Activated T-helper 2 cell treated with anti-CD3 and anti-CD28 coated beads, Interferon-gamma antibody, Interleukin-2, Interleukin-4, amounts not matched to agents 10 μg/mL and 5 μg/mL and 100 μg/mL, durations not matched to agents 14 hours and 24 hours and 36 hours (primary cell): ENCODE measurements around the gene DIRAS3. TPM values are rescaled to one million over a fixed set of nuclear protein-coding genes. Genes with fewer than 3 reads are reported as not detected.
"Not testable (repeated sequence)": the region's sequence is repeated elsewhere in the genome, so short reads cannot be mapped to it uniquely, and the experiment has no call there.

Experiments used
- DNase-seq: peaks from one replicate; pipeline ENCODE4 v3.0.0; 2021; ENCODE audit warnings: low spot score
- H3K27ac Mint-ChIP-seq: one replicate; pipeline ENCODE4 v1.8.0; 2021; ENCODE audit warnings: mixed read lengths
- H3K27me3 Mint-ChIP-seq: one replicate; pipeline ENCODE4 v1.8.0; 2021; ENCODE audit warnings: low read depth, mixed read lengths
- H3K36me3 Mint-ChIP-seq: one replicate; pipeline ENCODE4 v1.8.0; 2021; ENCODE audit warnings: low read depth, mixed read lengths
- H3K4me1 Mint-ChIP-seq: one replicate; pipeline ENCODE4 v1.8.0; 2021; ENCODE audit warnings: low read depth, mixed read lengths
- H3K4me3 Mint-ChIP-seq: one replicate; pipeline ENCODE4 v1.8.0; 2021; ENCODE audit warnings: low read depth, mild to moderate bottlenecking, moderate library complexity, mixed read lengths
- H3K9me3 Mint-ChIP-seq: one replicate; pipeline ENCODE4 v1.8.0; 2021; ENCODE audit warnings: mixed read lengths
- intact Hi-C: fragments of 100-400 bp; cut with micrococcal nuclease; formaldehyde crosslinking; loops from one replicate; pipeline ENCODE4 v1.15.1; 2023
- total RNA-seq: library from RNA; stranded (reverse); gene quantifications from 2 replicates; pipeline ENCODE4 v1.2.3, GENCODE V29; 2022

DIRAS3 gene
- total RNA-seq, 1 donor from 2014 or later = 0.21 TPM

DNA sequence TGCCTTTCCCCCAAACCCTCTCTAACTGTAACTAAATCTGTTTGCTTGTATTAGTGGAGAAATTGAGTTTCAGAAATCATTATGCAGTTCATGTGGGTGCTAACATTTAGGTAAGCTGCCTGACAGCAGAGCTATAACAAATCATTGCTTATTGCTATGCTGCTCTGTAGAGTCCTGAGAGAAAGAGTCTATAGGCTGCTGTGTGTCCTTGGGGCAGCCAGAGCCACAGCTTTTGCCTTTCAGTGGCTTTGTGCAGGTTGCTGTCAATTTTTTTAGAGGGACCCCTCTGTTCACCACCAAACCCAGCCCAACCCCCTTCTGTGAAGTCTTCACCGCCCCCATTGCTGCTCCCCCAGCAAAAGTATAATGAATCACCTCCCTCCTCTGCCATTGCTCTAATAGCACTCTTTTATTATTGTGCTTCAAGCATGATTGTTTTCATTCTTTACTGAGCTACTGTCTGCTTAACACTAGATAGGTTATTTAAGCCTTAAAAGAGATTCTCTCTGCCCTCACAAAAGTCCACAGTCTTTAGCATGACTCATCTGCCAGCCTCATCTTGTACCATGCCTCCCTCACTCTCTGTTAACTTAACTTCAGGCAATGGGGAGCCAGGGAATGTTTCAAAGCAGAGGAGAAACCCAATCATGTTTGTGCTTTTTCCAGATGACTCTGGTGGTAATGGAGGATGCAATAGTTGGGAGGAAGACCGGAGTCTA lies 38.6 kb downstream of the DIRAS3 start:
- no peak for DNase-seq
- no peak overlapping the region for H3K4me3 Mint-ChIP-seq
- H3K27ac Mint-ChIP-seq = no peak overlapping the region
- H3K4me1 Mint-ChIP-seq = no peaks in the 10 kb centered on the region
- H3K27me3 Mint-ChIP-seq = no peaks in the 10 kb centered on the region
- intact Hi-C loops = loop anchor here (5.0 kb wide), 1 partner anchor 160 kb away; no protein-coding TSS in a partner anchor
- no peaks in the 10 kb centered on the region for H3K36me3 Mint-ChIP-seq
- no peaks in the 10 kb centered on the region for H3K9me3 Mint-ChIP-seq

DNA sequence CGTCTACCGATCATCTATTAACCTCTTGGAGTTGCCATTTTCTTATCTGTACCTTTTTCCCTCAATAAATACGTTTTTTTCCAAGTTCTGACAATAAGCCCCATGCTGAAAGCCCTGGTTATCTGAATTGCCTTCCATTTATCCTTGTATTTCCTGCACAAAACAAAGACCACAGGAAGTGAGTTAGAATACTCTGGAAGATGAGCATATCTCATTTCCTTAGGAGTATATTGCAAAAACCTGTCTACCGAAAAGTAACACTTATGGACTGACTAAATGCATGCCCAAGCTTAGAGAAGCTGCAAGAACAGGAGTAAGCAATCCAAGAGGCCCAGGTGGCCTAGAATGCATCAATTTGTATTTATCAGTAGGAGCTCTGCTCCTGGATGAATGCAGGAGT lies 39.9 kb downstream of the DIRAS3 start:
- no peak overlapping the region for H3K27ac Mint-ChIP-seq
- H3K4me3 Mint-ChIP-seq = no peak overlapping the region
- intact Hi-C loops = loop anchor here (5.0 kb wide), 1 partner anchor 158 kb away; no protein-coding TSS in a partner anchor
- no peaks in the 10 kb centered on the region for H3K9me3 Mint-ChIP-seq
- DNase-seq = no peak
- H3K4me1 Mint-ChIP-seq = no peaks in the 10 kb centered on the region
- no peaks in the 10 kb centered on the region for H3K36me3 Mint-ChIP-seq
- no peaks in the 10 kb centered on the region for H3K27me3 Mint-ChIP-seq

DNA sequence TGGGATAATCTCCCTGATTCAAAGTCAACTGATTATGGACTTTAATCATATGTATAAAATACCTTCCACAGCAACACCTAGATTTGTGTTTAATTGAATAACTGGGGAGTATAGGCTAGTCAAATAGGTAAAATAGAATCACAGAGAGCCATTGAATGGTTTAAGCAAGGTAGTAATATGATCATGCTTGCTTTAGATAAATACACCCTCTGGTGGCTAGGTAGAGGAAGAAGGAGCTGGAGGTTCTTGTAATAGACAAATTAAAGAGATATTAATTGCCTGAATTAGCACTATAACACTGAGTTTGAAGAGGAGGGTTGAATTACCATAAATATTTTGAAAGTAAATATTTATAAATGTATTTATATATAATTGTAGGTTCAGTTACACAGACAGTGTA lies 40.3 kb downstream of the DIRAS3 start:
- no peaks in the 10 kb centered on the region for H3K36me3 Mint-ChIP-seq
- H3K9me3 Mint-ChIP-seq = no peaks in the 10 kb centered on the region
- intact Hi-C loops = loop anchor here (5.0 kb wide), 1 partner anchor 158 kb away; no protein-coding TSS in a partner anchor
- H3K27me3 Mint-ChIP-seq = no peaks in the 10 kb centered on the region
- no peak overlapping the region for H3K27ac Mint-ChIP-seq
- no peak for DNase-seq
- H3K4me3 Mint-ChIP-seq = no peak overlapping the region
- H3K4me1 Mint-ChIP-seq = no peaks in the 10 kb centered on the region

DNA sequence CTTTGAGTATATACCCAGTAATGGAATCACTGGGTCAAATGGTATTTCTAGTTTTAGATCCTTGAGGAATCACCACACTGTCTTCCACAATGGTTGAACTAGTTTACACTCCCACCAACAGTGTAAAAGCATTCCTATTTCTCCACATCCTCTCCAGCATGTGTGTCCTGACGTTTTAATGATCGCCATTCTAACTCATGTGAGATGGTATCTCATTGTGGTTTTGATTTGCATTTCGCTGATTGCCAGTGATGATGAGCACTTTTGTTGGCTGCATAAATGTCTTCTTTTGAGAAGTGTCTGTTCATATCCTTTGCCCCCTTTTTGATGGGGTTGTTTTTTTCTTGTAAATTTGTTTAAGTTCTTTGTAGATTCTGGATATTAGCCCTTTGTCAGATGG lies 46.8 kb downstream of the DIRAS3 start:
- H3K4me3 Mint-ChIP-seq, DNase-seq, H3K27ac Mint-ChIP-seq, intact Hi-C loops, H3K36me3 Mint-ChIP-seq, H3K4me1 Mint-ChIP-seq, H3K27me3 Mint-ChIP-seq: not testable (repeated sequence)
- H3K9me3 Mint-ChIP-seq = peaks cover 18% of the 10 kb centered on the region

DNA sequence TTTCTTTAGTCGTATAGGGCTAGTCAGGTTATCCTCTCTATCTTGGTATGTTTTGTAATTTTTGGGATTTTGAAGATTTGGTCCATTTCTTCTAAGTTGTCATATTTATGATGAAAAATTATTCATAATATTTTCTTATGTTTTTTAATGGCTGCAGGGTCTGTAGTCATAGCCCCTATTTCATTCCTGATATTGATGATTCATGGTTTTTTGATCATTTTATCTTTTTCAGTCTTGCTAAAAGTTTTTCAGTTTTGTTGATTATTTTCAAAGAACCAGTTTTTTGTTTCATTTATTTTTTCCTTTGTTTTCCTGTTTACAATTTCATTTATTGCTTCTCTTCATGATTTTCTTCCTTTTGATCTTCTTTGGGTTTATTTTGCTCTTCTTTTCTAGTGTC lies 50.2 kb downstream of the DIRAS3 start:
- Mint-ChIP-seq H3K9me3 (peaks cover 18% of the 10 kb centered on the region), H3K4me3 (no peak overlapping the region), H3K4me1 (no peaks in the 10 kb centered on the region), H3K27ac (no peak overlapping the region), H3K27me3 (no peaks in the 10 kb centered on the region), H3K36me3 (no peaks in the 10 kb centered on the region)
- intact Hi-C loops = no loop called here
- DNase-seq = no peak

- Mint-ChIP-seq H3K4me3 (no peak overlapping the region), H3K27ac (no peak overlapping the region), H3K36me3 (no peaks in the 10 kb centered on the region), H3K27me3 (no peaks in the 10 kb centered on the region), H3K4me1 (no peaks in the 10 kb centered on the region), H3K9me3 (peaks cover 18% of the 10 kb centered on the region)
- intact Hi-C loops = no loop called here
- no peak for DNase-seq
These were observed 52.7 kb downstream of the DIRAS3 start for GRCh38 chr1:67997746-67998145.

Other genes starting within 250 kb of the DIRAS3 start
- 0.16 and 0.25 TPM in 2 replicates for gene GNG12, start 217.2 kb downstream of the DIRAS3 start, total RNA-seq
- not detected in 2 replicates for gene WLS, start 181.9 kb upstream of the DIRAS3 start, total RNA-seq